Activated naive CD8-positive, alpha-beta T cell treated with anti-CD3 and anti-CD28 coated beads for 36 hours (primary cell): ENCODE data around the gene KCNMB1. TPM values are rescaled to one million over a fixed set of nuclear protein-coding genes. Genes with fewer than 3 reads are reported as not detected.
"Not testable (repeated sequence)": the region's sequence is repeated elsewhere in the genome, so short reads cannot be mapped to it uniquely, and the experiment has no call there.

ENCODE experiments used
- DNase-seq: peaks from one replicate; pipeline ENCODE4 v3.0.0; 2021
- H3K27ac Mint-ChIP-seq: one replicate; pipeline ENCODE4 v1.8.0; 2022; ENCODE audit warnings: mild to moderate bottlenecking, moderate library complexity, mixed read lengths
- H3K27me3 Mint-ChIP-seq: one replicate; pipeline ENCODE4 v1.8.0; 2022; ENCODE audit warnings: mild to moderate bottlenecking, mixed read lengths
- H3K36me3 Mint-ChIP-seq: one replicate; pipeline ENCODE4 v1.8.0; 2021; ENCODE audit warnings: mild to moderate bottlenecking, mixed read lengths
- H3K4me1 Mint-ChIP-seq: one replicate; pipeline ENCODE4 v1.8.0; 2021; ENCODE audit warnings: mixed read lengths
- H3K4me3 Mint-ChIP-seq: one replicate; pipeline ENCODE4 v1.8.0; 2022; ENCODE audit warnings: mild to moderate bottlenecking, moderate library complexity, mixed read lengths
- H3K9me3 Mint-ChIP-seq: one replicate; pipeline ENCODE4 v1.8.0; 2022; ENCODE audit warnings: mixed read lengths
- total RNA-seq, 2 experiments: library from RNA; stranded (reverse); gene quantifications; one replicate each; pipeline ENCODE4 v1.2.3, GENCODE V29; 2021

The KCNMB1 gene
- total RNA-seq, 2 experiments from 2014 or later = not detected

GRCh38 chr5:170403675-170404074 is 14.5 kb upstream of the KCNMB1 start:
- no peaks in the 10 kb centered on the region for H3K9me3 Mint-ChIP-seq
- H3K27me3 Mint-ChIP-seq = no peaks in the 10 kb centered on the region
- H3K4me1 Mint-ChIP-seq = peaks cover 2% of the 10 kb centered on the region
- H3K36me3 Mint-ChIP-seq = no peaks in the 10 kb centered on the region
- no peak overlapping the region for H3K27ac Mint-ChIP-seq
- H3K4me3 Mint-ChIP-seq = no peak overlapping the region
- no peak for DNase-seq

GRCh38 chr5:170402508-170402907 is 13.3 kb upstream of the KCNMB1 start:
- no peak overlapping the region for H3K4me3 Mint-ChIP-seq
- H3K9me3 Mint-ChIP-seq = no peaks in the 10 kb centered on the region
- peaks cover 2% of the 10 kb centered on the region for H3K4me1 Mint-ChIP-seq
- H3K27me3 Mint-ChIP-seq = no peaks in the 10 kb centered on the region
- no peak for DNase-seq
- H3K27ac Mint-ChIP-seq = no peak overlapping the region
- no peaks in the 10 kb centered on the region for H3K36me3 Mint-ChIP-seq

GRCh38 chr5:170397059-170397458 is 7.9 kb upstream of the KCNMB1 start:
- no peak overlapping the region for H3K4me3 Mint-ChIP-seq
- H3K36me3 Mint-ChIP-seq = peaks cover 2% of the 10 kb centered on the region
- H3K4me1 Mint-ChIP-seq = peaks cover 17% of the 10 kb centered on the region
- no peaks in the 10 kb centered on the region for H3K9me3 Mint-ChIP-seq
- no peaks in the 10 kb centered on the region for H3K27me3 Mint-ChIP-seq
- no peak overlapping the region for H3K27ac Mint-ChIP-seq
- no peak for DNase-seq

- peaks cover 16% of the 10 kb centered on the region for H3K4me1 Mint-ChIP-seq
- no peak for DNase-seq
- H3K4me3 Mint-ChIP-seq = peak overlapping the region; percentile 9
- no peaks in the 10 kb centered on the region for H3K27me3 Mint-ChIP-seq
- peak overlapping the region; percentile 49 for H3K27ac Mint-ChIP-seq
- H3K36me3 Mint-ChIP-seq = peaks cover 2% of the 10 kb centered on the region
- H3K9me3 Mint-ChIP-seq = no peaks in the 10 kb centered on the region
These were observed 4.8 kb upstream of the KCNMB1 start for GRCh38 chr5:170393958-170394357.

- Mint-ChIP-seq H3K4me1 (peaks cover 16% of the 10 kb centered on the region), H3K36me3 (peaks cover 2% of the 10 kb centered on the region), H3K27ac (peak overlapping the region; percentile 49), H3K27me3 (no peaks in the 10 kb centered on the region), H3K9me3 (no peaks in the 10 kb centered on the region), H3K4me3 (peak overlapping the region; percentile 30)
- peak; percentile 31 for DNase-seq
These were observed 4.1 kb upstream of the KCNMB1 start for GRCh38 chr5:170393235-170393634.

GRCh38 chr5:170390472-170390871 is 1.3 kb upstream of the KCNMB1 start:
- Mint-ChIP-seq H3K9me3 (no peaks in the 10 kb centered on the region), H3K4me3 (no peak overlapping the region), H3K27ac (no peak overlapping the region), H3K36me3 (peaks cover 2% of the 10 kb centered on the region), H3K4me1 (peaks cover 16% of the 10 kb centered on the region), H3K27me3 (peaks cover 3% of the 10 kb centered on the region)
- DNase-seq = no peak

GRCh38 chr5:170389550-170389892 is 354 bp upstream of the KCNMB1 start:
- H3K9me3 Mint-ChIP-seq = no peaks in the 10 kb centered on the region
- no peak for DNase-seq
- H3K4me1 Mint-ChIP-seq = peaks cover 13% of the 10 kb centered on the region
- H3K27me3 Mint-ChIP-seq = peaks cover 3% of the 10 kb centered on the region
- no peak overlapping the region for H3K27ac Mint-ChIP-seq
- H3K36me3 Mint-ChIP-seq = no peaks in the 10 kb centered on the region
- no peak overlapping the region for H3K4me3 Mint-ChIP-seq

- H3K27me3 Mint-ChIP-seq = peaks cover 3% of the 10 kb centered on the region
- H3K36me3 Mint-ChIP-seq = no peaks in the 10 kb centered on the region
- no peak overlapping the region for H3K4me3 Mint-ChIP-seq
- H3K4me1 Mint-ChIP-seq = peaks cover 3% of the 10 kb centered on the region
- H3K27ac Mint-ChIP-seq = no peak overlapping the region
- no peak for DNase-seq
- no peaks in the 10 kb centered on the region for H3K9me3 Mint-ChIP-seq
These were observed 1.2 kb downstream of the KCNMB1 start for GRCh38 chr5:170387775-170388639.

GRCh38 chr5:170386743-170387395 is 2.3 kb downstream of the KCNMB1 start:
- no peaks in the 10 kb centered on the region for H3K4me1 Mint-ChIP-seq
- no peak for DNase-seq
- H3K27ac Mint-ChIP-seq = no peak overlapping the region
- peaks cover 3% of the 10 kb centered on the region for H3K27me3 Mint-ChIP-seq
- H3K36me3 Mint-ChIP-seq = no peaks in the 10 kb centered on the region
- H3K4me3 Mint-ChIP-seq = no peak overlapping the region
- H3K9me3 Mint-ChIP-seq = no peaks in the 10 kb centered on the region

GRCh38 chr5:170383227-170383626 is 5.9 kb downstream of the KCNMB1 start:
- Mint-ChIP-seq H3K4me3 (no peak overlapping the region), H3K9me3 (no peaks in the 10 kb centered on the region), H3K27me3 (peaks cover 3% of the 10 kb centered on the region), H3K27ac (no peak overlapping the region), H3K4me1 (no peaks in the 10 kb centered on the region), H3K36me3 (no peaks in the 10 kb centered on the region)
- no peak for DNase-seq

- H3K9me3 Mint-ChIP-seq = no peaks in the 10 kb centered on the region
- no peaks in the 10 kb centered on the region for H3K36me3 Mint-ChIP-seq
- no peak overlapping the region for H3K4me3 Mint-ChIP-seq
- no peak overlapping the region for H3K27ac Mint-ChIP-seq
- DNase-seq = no peak
- no peaks in the 10 kb centered on the region for H3K4me1 Mint-ChIP-seq
- H3K27me3 Mint-ChIP-seq = peaks cover 3% of the 10 kb centered on the region
These were observed 6.4 kb downstream of the KCNMB1 start for GRCh38 chr5:170382790-170383189.

GRCh38 chr5:170380361-170380951 is 8.7 kb downstream of the KCNMB1 start:
- Mint-ChIP-seq H3K9me3 (no peaks in the 10 kb centered on the region), H3K4me3 (no peak overlapping the region), H3K4me1 (no peaks in the 10 kb centered on the region), H3K27ac (no peak overlapping the region), H3K36me3 (no peaks in the 10 kb centered on the region), H3K27me3 (no peaks in the 10 kb centered on the region)
- no peak for DNase-seq

GRCh38 chr5:170378740-170379139 is 10.4 kb downstream of the KCNMB1 start:
- no peak overlapping the region for H3K4me3 Mint-ChIP-seq
- H3K27ac Mint-ChIP-seq = no peak overlapping the region
- H3K27me3 Mint-ChIP-seq = no peaks in the 10 kb centered on the region
- DNase-seq = no peak
- H3K36me3 Mint-ChIP-seq = no peaks in the 10 kb centered on the region
- no peaks in the 10 kb centered on the region for H3K4me1 Mint-ChIP-seq
- no peaks in the 10 kb centered on the region for H3K9me3 Mint-ChIP-seq

- Mint-ChIP-seq H3K9me3 (no peaks in the 10 kb centered on the region), H3K27me3 (no peaks in the 10 kb centered on the region), H3K4me1 (no peaks in the 10 kb centered on the region), H3K36me3 (no peaks in the 10 kb centered on the region), H3K27ac (no peak overlapping the region), H3K4me3 (no peak overlapping the region)
- no peak for DNase-seq
These were observed 12.1 kb downstream of the KCNMB1 start for GRCh38 chr5:170377027-170377426.

- H3K27me3 Mint-ChIP-seq, H3K4me1 Mint-ChIP-seq, H3K27ac Mint-ChIP-seq, H3K4me3 Mint-ChIP-seq, H3K9me3 Mint-ChIP-seq, DNase-seq, H3K36me3 Mint-ChIP-seq: not testable (repeated sequence)
These were observed 12.6 kb downstream of the KCNMB1 start for GRCh38 chr5:170376526-170376925.
